Amygdala (tissue), 56 donors: ENCODE measurements around the gene KRT80.

Experiments
- DNase-seq, 56 donors: peaks; one replicate each; lab custom pipeline; 2025; lab: John Stamatoyannopoulos, UW

Gene KRT80

DNA sequence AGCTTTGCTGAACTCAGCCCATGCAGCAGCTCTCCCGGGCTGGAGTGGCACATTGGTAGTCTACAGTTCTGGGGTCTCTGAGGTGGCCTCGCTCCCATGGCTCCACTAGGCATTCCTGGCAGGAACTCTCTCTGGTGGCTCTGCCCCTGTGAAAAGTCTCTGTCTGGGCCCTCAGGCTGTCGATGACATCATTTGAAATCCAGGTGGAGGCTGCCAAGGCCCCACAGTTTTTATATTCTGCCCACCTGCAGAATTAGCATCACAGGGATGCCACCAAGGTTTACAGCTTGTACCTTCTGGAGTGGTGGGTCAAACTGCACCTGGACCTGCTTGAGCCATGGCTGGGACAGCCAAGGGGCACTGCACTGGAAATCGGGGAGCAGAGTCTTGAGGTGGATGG, 31.6 kb downstream of the KRT80 start:
- DNase-seq, result no peak

DNA sequence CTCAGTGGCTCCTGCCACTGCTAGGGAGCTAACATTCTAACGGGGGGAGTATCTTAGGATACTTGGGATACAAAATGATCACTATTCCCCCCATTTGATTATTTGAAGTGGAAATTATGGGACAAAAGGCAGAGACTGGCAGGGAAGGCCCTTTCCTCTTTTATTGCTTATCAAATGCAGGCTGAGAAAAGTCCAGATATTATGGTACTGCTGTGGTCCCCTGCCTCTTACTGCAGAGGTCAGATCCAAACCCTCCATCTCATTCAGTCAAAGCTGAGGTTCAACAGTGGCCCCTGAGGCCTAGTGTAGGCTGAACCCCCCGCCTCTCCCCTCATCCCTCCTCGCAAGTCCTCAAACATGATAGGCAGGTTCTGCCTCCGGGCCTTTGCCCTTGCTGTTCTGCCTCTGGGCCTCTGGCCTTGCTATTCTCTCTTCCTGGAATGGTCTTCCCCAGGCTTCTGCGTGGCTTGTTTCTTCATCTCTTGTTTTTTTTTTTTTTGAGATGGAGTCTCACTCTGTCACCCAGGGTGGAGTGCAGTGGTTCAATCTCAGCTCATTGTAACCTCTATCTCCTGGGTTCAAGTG, 34.2 kb downstream of the KRT80 start:
- no peak for DNase-seq

DNA sequence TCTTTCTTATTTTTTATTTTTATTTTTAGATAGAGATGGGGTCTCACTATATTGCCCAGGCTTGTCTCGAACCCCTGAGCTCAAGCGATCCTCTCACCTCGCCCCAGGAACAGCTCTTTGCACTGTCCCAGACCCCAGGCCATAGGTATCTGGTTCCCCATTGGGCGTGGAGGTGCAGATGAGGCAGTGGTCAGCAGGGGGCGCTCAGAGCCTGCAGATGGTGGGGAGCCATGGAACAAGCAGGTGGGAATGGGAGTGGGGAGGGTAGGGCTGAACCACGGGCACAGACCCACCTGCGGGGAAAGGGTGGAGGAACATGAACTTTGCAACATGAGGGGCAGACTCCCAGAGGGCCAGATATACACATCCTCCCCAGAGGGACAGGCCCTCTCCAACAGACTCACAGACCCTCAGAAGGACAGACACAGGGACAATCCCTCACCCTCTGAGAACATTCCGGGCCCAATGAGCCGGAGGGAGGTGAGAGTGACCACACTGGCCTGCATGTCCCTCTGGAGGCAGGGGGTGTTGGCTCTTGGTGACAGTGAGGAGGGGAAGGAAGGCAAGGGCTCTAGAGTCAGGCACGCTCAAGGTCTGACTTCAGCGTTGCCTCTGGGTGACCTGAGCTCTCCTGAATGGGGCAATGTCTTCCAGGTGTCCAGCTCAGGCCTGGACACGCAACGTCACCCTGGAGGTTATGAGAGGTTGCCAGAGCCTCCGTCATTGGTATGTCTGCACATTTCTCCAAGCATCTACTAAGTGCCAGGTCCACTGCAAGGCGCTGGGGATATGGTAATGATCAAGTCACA, 34.9 kb downstream of the KRT80 start:
- peak in 49 of 56 donors; percentile 6 to 82 (median 46) for DNase-seq

DNA sequence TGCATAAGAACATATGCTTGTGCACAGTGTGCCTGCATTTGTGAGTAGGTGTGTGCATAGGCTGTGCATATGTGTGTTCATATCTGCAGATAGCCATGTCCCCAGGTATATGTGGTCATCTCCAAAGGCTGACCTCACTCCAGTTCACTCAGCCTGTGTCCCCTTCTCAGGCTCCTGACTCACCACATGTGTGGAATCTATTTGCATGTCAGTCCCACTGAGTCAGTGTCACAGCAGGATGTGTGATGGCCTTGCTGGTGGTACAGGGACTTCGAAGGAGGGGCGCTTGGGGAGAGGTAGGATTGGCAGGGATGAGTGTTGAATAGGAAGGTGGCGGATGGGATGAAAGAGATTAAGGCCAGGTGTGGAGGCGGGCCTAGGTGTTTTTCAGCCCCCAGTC, 35.5 kb downstream of the KRT80 start:
- no peak for DNase-seq

DNA sequence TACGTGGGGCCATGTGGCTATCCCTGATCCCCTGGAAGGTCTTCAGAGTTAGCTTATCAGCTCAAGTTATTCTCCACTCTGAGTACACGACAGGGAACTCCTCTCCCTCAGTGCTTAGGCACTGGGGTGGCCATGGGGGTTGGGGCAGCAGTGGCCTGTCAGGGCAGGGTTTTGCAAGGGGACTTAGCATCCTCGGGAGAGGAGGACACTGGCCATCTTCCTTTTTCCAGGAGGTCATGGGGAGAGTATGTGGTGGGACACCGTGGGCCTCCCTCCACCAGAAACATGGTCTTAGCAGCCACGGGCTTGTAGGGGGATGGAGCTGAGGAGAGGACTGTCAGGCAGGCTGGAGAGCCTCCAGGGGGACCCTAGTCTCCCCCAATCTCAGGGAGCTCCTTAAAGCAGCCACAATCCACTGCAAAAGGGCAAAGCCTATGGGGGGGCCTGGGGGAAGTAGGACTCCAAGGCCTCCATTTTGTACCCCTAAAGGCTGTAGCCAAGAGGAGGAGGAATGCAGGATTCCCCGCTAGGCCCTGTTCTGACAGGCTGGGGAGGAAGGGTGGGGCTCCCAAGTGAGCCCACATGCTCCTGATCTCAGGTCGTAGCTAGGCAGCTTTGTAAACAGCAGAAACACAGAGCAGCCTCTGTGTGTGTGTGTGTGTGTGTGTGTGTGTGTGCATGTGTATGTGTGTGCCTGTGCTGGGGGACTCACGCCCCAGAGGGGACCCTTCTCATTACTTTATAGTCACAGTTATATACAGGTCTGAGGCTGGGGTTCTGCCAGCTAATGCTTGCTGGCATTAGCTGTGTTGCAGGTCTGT, 36.6 kb downstream of the KRT80 start:
- no peak for DNase-seq

DNA sequence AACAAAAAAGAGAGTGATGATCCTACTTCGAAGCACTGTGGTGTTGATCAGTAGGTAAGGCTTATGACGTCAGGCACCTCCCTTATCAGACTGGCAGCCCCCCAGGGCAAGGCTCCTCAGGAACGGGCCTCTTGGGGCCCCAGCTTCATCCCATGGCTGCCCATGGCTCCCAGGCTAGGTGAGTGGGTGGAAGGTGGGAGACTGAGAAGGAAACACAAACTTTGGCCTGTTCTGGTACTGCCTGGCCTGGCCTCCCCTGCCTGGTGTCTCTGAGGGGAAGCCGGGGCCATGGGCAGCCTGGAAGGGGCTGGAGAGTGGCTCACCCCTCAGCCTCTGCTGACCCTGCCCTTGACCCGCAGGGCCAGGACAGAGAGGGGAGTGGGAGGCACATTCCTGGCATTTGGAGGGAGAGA, 38.9 kb downstream of the KRT80 start:
- DNase-seq, result no peak

DNA sequence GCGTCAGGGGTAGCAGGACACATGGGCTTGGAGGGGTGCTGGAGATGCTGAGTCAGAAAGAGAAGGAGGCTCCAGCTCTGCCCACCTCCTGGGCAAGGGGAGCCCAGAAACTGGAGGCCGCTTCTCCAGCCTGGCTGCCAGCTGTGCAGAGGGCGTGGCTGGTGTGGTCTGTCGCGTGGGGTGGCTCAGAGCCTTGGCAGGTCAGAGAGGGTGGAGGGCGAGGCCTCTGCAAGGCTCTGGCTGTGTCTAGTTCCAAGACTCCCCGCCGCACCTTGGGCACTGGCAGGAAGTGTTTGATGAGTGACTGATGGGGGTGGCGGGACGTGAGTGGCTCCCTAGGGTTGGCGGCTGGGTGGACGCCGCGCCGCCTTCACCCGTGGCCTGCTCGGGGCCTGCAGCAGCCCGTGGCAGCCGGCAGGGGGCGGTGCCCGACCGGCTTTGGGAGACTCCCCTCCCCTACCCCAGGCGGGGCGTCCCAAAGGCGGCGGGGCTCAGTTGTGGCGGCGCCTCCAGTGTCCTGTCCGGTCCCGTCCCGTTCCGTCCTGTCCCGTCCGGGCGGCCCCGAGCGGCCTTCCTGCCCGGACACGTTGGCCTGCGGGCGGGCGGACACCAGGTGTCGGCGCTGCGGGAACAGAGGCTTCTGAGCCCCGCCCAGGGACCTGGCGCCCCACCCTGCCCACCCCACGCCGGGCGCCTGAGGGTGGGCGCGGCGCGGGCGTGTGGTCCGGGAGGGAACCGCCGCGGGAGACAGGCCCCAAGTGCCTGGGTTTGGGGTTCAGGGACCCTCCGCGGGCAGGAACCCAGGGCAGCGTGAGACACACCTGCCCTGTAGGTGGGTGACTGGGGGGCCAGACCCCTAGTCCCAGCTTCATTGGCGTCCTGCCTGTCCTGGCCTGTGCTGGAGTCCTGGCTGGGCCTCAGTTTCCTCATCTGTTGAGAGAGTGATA, 39.7 kb downstream of the KRT80 start:
- peak in 13 of 56 donors; percentile 6 to 53 (median 19) for DNase-seq

DNA sequence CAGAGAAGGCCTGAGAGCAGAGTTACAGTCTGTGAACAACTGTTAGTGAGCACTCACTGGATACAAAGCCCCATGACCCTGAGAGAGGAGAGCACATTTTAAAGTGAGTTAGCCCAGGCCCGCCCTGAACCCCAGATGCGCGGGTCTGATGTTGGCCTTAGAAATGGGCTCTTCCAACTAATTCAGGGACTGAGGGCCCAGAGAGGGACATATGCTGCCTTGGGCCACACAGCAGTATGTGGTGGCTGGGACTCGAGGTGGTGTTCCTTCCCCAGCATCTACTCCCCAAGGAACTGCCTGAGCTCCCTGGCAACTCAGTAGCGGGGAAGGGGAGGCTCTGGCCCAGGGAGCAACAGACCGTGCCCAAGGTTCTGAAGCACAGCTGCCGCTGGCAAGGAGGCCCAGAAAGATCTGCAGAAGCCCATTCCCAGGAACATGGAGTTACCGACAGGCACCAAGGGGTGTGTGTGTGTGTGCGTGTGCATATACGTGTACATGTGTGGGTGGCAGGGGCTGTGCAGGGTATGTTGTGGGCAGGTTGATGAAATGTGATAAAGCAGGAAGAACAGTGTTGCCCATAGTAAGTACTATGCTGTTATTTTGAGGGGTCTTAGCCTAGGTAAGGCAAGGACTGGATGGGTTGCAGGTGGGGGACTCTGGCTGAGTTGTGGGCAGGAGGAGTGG, 40.5 kb downstream of the KRT80 start:
- DNase-seq, result no peak

DNA sequence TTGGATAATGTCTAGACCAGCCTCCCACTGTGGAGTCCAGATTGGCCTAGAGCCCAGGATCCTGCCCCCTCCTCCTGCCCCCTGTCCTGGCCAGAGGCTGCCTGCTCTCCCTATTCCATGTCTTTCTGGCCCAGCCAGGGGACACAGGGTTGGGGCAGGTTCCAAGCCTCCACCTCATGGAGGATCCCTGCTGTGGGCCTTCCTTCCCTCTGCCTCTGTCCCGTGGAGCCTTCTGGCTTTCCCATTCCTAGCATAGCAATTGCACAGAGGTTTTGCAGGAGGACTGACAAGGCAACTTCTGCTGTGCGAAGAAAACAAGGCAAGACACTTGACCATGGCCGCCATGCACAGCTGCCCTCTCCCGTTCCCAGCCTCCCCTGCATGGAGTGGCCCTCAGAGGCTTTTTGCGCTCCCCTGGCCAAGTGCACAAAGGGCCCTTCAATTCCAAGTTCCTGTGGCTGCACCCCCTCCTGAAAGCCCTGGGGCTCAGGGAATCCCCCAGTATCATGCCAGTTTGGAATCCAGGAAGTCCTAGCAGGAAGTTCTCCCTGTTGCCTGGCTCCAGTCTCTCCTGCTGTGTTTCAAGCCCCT, 42.1 kb downstream of the KRT80 start:
- DNase-seq, result no peak

DNA sequence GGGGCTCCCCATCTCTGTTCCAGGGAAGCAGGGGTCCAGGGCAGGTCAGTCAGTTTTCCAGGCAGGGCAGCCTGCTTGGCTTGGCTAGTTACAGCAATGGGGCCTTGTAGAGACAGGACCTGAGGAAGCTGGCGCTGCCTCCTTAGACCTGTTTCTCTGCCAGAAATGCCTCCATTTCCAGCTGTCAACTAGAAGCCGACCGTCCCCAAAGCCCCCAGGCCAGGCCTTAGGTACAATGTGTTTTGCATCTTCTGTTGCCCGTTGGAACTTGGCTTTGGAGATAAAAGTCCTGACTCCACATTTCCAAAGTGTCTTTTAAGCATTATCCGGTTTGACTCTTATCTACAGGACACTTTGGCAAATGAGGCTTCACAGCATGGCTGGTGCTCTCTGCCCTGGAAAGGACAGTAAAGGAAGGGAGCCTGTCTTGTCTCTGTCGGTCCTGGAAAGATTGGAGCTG, 42.6 kb downstream of the KRT80 start:
- no peak for DNase-seq

DNA sequence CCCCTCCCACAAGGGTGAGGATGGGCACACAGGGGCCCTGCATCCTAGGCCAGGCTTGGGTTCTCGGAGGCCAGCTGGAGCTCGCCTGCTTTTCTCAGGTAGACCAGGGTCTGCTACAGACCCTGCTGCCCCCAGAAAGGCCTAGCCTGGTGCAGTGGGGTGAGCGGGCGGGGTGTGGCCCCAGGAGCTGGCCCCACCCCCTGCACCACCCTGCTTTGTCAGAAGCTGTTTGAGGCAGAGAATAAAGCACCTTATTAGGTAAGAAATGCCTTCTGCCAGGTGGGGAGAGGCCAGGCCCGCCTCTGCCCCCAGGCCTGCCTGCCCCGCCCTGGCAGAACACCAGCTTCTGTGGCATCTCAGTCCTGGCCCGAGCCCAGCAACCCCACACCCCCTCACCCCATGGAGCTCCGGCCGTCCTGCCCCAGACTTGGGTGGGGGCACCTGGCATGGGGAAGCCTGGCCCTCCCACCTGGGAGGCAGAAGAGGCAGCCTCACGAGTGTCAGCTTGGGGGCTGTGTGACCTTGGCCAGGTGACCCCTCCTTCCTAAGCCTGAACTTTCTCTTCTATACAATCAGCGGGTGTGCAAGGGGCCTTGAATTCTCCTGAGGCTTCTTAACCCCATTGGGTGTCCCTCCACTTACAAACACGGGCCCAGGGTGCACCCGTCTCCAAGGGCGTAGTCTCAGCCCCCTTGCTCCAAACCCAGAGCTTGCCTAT, 43.2 kb downstream of the KRT80 start:
- DNase-seq, result no peak

DNA sequence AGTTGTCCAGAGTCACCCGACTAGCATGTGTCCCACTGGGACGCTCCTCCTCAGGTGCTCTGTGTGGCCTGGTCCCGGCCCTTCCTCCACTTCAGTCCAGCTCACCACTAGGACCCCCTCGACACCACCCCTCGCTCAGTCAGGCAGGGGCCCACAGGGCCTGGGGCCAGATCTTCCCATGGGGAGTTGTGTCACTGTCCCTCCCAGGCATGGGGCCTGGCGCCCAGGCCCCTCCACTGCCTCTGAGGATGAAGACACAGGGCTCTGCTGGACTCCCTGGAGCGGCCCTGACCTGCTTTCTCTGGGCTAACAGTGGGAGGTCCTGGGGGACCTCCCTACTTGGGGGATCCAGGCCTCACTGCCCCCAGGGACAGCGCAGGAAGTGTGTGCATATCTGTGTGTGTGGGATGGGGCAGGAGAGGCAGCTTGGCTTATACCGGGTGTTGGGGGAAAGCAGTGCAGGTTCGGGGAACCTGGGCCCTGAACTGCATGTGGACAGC, 43.8 kb downstream of the KRT80 start:
- DNase-seq, result no peak

DNA sequence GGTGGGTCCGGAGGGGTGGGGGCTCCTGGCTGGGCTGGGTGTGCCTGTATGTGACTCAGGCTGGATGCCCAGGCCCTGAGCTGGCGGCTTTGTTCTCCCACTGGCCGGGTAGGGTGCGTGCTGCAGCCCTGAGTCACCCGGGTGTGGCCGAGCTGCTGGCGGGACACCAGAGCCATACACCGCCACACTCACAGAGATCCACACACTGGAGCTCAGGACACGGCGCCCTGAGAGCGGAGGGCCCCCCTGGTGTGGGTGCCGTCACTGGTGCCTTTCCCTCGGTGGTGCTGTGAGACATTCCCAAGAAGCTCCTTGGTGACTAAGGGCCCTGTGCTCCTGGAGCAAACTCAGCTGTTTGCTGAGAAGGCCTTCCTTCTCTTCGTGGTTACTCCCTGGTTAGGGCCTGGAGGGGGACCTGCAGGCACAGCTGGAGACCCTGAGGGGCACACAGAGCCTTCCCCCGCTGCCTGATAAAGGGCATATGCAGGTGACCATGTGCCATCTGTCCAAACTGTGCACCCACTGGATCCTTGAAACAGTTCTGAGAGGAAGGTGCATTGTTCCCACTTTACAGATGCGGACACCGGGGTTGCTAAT, 44.3 kb downstream of the KRT80 start:
- DNase-seq, result peak in 9 of 56 donors; percentile 3 to 50 (median 13)

DNA sequence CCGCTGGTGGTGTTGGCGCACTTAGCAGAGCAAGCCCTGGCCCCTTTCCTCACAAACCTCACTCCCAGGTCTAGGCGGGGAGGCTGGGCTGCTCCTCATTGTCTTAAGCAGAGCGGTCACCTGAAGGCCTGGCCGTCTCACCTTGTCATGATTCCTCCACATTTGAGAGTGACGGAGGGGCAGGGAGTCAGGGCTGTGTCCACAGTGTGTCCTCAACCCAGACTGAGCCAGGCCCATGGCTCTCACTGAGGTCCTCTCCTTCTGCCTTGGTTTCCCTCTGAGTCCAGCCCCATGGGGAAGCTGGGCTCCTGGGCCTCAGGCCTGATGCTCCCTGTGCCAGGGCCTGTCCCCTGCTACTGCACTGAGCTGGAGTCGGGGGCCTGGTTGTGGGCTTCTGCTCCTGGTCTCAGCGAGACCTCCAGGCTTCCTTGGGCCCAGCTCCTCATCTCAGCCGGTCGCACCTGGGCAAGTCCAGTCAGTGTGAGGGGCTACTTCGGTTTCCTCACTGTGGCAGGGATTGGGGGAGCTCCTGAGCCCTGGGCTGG, 44.9 kb downstream of the KRT80 start:
- no peak for DNase-seq

DNA sequence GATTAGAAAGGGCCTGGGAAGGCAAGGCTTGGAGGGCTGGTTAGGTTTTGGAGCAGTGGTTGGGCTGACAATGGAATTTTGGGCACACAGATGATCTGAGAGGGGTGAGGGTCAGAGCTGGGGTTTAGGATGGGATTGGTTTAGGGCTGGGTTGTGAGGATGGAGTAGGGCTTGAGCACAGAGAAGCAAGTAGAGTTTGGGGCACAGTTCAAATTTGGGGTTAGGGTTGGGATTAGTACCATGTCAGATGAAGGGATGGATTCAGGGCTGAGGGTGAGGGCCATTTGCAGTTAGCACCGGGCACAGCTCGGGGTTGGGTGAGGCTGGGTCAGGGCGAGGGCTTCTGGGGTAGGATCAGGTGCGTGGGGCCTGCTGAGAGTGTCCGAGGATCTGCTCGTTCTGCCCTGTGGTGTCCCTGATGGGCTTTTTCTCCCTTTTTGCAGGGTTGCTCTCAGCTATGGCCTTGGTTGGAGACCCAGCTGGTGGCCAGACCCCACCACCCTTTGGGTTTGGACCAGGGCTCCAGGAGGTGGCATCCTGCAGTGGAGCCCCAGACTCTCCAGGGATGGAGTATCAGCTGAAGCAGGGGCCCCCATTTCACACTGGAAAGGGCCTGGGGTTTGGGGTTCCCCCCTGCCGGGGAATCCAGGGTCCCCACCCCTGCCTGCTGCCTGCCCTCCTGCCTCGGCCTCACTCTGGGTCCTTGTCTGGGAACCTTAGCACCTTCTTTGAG, 45.6 kb downstream of the KRT80 start:
- no peak for DNase-seq

DNA sequence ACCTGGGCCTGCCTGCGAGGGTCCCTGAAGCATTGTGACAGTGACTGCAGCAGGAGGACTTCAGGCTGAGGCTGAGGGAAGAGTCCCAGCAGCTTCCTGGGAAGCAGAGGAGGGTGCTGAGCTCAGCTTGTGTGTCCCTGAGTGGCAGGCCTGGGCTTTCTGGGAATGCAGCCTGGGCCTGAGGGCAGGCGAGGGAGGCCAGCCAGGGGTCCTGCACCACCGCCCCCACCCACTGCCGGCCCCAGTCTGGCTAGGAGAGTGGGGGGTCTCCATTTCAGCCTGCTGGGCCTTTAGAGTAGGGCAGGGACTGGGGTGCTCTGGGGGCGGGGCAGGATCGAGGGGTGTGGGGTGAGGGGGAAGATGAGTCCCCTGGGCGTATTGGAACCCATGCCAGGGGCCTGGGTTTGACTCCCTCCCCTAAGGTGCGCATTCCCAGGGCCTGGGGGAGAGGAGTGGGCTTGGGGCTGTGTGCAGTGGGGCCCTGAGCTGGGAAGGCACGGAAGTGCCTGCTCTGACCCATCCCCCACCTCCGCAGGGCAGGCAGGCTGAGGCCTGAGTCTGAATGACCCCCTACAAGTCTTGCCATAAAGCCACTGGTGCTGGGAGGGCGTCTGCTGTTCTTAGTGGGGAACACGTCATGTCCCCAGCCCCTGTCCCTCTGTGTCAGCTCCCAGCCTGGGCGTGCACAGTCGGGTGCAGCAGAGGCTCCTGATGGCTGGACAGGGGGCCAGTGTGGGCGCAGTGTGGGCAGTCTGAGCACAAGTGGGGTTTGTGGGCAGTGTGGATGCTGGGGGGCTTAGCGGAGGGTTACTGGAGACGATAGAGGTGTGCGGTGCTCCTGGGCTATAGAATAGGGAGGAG, 46.4 kb downstream of the KRT80 start:
- DNase-seq, result no peak
